ENCODE measurements around the gene CCDC169.
"Not testable (repeated sequence)": the region's sequence is repeated elsewhere in the genome, so short reads cannot be mapped to it uniquely, and the experiment has no call there.

Gene CCDC169

DNA sequence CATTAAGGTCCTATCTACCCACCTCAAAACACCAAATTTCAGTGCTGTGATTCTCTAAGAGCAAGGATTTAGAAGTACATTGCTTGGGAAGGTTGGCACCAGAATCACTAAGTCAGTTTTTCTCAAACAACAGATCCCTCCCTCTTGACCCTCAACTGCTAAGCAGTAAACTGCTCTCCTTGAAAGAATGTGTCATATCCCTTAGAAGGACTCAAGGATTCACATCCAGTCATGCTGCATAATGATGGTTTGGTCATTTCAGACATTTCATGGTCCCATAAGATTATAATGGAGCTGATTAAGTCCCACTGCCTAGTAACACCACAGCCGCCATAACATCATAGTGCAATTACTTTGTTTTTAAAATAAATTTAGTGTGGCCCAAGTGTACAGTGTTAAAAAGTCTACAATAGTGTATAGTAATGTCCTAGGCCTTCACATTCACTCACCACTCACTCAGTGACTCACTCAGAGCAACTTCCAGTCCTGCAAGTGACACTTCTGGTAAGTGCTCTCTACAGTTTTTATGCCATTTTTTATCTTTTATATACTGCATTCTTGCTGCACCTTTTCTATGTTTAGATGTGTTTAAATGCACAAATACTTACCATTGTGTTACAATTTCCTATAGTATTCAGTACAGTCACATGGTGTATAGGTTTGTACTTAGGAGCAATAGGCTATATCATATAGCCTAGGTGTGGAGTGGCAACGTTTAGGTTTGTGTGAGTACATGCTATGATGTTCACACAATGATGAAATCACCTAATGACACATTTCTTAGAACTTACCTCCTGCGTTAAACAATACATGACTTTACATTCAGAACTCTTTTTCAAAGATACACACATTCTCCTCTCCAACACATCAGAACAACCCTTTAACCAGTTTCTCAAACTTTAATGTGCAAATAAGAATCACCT lies 15.7 kb upstream of the CCDC169 start:
- DNase-seq (ENCODE audit: low spot score), result no peak

DNA sequence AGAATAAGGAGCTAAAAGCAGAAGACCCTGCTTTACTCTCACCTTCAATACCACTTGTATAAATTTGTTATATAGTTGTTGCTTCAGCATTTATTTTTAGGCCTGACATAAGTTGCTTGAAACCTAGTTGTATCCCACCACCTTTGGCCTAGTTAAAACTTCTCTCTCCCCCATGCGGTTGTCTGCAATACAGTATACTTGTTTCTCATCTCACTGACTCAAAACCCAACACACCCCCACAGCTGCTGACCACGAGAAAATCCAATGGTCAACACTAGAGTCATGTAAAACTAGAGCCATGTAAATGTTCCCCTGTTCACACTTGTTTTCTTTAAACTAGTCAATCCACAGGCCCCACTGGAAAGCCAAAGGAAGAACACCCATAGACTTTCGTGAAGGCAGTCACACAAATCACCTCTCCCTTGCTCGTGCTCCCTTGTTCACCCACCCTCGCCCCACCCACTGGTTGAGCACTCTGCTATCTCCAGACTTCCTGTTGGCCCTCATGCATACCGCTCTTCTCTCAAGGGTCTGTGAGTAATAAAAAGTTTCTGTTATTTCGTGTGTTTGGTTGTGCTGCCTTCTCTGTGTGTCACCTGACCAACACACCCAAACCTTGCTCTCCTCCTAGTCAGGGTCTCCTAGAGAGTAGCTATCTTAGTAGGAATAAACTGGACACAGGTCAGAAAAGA lies 12.9 kb upstream of the CCDC169 start:
- no peak for DNase-seq (ENCODE audit: low spot score)

DNA sequence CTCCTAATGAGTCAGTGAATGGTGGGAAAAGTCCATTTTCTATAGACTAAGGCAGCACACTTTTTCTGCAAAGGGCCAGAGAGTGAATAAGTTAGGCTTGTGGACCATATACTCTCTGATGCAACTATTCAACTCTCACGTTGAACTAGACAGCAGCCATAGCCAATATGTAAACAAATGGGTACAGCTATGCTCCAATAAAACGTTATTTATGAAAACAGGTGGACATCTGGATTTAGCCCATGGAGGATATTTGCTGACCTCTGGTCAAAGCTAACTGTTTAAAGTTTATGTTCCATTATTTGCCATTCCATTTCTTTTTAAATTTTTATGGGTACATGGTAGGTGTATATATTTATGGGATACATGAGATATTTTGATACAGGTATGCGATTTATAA lies 4.7 kb upstream of the CCDC169 start:
- no peak for DNase-seq (ENCODE audit: low spot score)

DNA sequence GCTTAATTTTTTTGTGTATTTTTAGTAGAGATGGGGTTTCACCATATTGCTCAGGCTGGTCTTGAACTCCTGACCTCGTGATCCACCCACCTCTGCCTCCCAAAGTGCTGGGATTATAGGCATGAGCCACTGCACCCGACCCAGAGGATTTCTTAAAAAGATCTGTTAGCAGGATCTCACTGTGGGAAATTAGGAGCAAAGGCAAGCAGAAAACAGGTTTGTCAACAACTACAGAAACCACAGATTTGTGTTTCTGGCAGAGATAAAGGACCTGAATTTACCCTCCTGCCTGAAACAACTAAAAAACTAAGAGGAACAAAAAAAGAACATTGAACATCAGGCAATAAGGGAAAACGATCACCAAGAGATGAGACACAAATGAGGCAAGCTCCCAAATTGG lies 1.9 kb upstream of the CCDC169 start:
- not testable (repeated sequence) for DNase-seq (ENCODE audit: low spot score)

DNA sequence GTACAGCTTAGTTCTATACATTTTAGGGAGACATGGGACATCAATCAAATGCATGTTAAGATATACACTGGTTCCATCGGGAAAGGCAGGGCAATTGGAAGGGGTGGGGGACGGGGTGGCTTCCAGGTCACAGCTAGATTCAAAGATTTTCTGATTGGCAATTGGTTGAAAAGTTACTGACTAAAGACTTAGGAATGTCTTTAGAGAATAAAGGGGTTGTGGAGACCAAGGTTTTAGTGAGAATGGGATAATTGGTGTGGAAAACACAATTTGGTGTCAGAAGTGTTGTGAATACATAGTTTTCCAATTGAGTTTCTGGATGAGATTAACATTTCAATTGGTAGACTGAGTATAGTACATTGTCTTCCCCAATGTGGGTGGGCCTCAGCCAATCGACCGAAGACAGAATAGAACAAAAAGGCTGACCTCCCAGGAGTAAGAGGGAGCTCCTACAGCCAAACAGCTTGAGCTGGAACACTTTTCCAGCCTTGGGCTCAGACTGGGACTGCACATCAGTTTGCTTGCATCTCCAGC lies 988 bp upstream of the CCDC169 start:
- DNase-seq (ENCODE audit: low spot score), result peak; percentile 59

DNA sequence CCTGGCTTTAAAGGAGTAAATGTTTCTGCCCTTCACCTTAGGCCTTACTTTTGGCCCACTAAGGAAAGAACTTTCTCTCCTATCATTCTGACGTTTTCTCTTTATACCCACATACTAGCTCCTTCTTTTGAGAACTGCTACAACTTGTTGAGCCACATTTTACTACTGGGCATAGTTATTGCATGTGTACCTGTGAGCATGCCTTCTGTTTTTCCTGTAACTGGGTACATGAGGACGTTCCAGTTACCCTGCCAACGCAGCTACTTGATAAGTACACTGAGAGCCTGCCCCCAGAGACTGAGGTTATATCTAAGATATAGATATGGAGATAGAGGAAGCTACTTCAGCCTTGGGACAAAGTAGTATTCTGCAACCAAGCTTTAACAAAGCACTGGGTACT lies 3.5 kb downstream of the CCDC169 start:
- DNase-seq (ENCODE audit: low spot score), result no peak

DNA sequence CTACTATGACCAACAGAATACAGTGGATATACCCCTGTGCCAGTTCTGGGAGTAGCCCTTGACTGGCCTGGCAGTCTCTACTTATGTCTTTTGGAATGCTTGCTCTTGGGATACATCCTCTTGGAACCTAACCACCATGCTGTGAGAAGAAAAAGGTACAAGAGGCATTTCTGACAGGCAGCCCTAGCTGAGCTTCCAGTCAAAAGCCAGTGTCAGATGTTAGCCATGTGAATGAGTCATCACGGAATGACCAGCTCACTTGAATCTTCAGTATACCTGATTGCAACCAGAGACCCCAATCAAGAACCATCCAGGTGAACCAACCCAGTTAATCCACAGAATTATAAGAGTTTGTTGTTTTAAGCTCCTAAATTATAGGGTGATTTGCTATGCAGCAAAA lies 4.1 kb downstream of the CCDC169 start:
- no peak for DNase-seq (ENCODE audit: low spot score)

DNA sequence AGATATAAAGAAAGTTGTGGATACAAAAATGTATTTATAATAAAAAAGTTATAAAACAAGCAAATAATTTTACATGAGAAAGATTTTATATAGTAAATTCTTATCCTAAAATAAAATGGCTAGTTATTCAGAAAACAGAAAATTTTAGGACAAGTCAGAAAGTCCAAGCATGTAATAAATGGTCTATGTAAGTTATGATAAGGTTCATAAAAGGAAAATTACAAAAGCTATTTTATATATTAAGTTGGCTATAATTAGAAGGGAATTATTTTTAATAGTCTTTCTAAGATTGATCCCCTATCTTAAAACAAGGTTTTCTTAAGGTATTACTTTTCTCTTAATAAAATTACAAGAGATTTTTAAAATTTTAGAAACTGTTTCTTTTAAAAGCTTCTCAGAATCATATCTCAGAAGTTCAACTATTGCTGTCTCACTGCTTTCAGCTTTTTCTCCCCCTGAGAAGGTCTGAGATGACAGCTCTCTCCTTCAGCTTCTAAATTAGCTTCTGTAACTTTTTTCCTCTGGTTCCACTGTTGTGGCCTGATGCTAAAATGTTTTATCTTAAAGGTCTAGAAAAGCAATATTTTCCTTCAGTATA lies 8.7 kb downstream of the CCDC169 start:
- DNase-seq (ENCODE audit: low spot score), result no peak

DNA sequence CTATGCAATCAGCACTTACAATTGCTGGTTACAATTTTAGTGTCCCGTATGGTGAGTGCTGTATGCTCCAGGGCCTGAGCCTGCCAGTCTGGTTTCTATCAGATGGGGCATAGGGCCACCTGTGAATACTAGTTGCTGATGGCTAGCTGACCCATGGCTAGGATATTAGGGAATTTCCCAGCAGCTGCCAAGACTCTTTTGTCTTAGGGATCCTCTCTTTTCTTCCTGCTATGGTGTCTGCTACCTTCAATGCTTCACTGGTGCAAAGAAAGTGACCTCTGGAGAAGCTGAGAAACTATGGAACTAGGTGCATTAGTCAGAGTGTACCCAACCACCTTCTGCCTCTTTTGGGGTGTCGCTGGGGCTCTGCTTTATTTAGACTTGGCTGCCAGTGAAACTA lies 11.6 kb downstream of the CCDC169 start:
- no peak for DNase-seq (ENCODE audit: low spot score)

DNA sequence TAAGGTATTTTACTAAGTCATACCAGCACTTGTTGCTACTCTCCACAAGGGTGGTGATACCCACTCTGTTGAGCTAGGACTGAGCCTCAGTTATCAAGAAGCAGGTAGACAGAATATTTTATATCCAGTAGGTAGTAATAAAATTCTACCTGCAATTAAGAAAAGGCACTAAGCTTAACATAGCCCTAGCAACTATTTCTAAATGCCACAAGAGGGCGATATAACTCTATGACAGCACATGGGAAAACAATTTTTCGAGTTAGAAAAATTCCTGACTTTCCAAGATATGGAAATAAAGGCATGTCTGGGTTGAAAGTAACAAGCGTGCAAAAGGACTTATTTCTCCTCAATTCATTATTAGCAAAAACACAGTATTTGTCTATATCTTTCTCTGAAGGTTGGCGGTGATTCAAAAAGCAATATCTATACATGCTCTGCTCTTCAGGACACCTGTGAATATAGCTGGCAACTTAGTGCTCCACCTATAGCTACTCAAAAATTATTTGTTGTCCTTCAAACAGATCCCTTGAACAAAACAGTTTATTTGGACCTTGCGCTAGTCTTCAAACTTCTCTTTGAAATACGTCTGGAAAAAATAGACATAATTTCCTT lies 14.7 kb downstream of the CCDC169 start:
- peak; percentile 47 for DNase-seq (ENCODE audit: low spot score)

DNA sequence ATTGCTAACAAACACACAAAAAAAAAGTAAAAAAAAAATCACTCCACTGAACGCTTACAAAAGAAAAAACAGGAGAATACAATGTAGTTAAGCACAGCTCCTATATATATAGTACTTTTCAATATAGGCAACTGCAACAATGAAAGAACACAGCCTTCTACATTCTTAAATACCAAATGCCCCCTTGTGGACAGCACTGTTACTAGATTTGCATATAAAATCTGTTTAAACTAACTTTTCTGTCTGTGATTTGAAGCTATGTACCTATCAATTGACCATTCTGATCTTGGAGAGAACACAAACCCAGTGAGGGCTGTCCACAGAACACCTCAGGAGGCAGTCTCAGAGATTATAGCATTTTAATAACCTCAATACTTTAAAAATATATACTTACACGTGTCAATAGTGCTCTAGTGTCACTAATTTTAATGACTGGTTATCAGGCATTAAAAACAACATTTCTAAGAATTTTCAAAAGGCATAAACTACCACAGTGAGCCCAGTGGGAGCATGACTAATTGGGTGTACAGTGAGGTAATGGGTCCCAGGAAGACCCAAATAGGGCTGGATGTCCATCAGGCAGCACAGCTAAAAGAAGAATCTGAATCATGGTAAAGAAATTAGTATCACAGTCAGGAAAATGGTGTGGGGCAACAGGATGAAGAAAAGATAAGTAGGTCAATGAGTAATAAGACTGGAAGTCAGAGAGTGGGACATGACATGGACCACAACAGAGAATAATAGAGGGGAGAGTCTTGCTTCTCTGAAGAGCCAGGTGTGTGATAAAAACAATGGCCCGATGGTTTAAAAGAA lies 22.2 kb downstream of the CCDC169 start:
- DNase-seq (ENCODE audit: low spot score), result peak; percentile 33

DNA sequence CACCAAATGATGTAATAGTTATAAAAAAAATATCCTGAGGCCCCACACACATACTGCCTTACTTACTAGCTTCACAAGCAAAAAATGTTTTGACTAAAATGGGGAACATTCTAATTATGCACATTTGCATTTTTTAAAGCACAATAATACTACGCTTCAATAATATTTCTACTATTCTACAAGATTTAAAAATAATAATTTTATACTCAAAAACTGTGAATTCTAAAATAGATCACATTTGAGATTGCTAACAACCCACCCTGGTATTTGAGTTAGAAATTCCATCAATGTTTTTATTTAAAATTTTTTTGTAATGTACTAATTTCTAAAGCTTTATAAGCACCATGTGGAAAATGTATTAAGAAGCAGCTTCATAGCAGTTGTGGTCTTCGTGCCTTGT lies 24.2 kb downstream of the CCDC169 start:
- no peak for DNase-seq (ENCODE audit: low spot score)

DNA sequence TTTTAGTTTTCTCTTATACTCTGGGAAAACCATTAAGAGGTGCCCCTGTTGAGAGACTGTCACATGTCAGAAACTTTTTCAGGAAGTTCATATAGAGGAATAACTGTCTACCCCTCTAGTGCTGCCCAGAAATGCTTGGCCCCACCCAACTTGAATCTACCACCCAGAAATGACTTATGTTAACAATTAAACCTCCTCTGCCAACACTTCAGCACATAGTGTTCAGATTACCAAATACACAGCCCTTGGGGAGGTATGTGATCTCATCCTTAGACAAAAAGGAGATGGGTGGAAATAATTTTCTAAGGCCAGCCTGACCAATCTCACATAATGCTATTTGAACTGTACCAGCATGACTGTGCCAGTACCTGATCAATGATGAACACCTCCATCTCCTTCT lies 35.6 kb downstream of the CCDC169 start:
- no peak for DNase-seq (ENCODE audit: low spot score)

DNA sequence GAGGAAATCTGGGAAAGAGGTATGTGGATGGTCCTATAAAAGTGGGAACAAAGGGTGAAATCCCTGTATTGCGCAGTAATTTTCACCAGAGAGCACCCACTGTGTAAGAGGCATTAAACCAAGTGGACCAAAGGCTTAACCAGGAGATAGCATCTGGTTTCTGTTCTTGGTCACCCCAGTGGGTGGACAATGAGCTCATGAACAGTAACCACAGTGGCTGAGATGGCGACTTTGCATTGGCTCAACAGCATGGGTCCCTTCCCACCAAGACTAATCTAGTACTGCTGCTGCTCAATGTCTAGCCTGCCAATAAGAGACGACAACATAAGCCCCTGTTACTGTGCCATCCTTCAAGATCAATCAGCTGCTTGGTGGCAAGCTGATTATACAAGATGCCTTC lies 36.6 kb downstream of the CCDC169 start:
- no peak for DNase-seq (ENCODE audit: low spot score)

DNA sequence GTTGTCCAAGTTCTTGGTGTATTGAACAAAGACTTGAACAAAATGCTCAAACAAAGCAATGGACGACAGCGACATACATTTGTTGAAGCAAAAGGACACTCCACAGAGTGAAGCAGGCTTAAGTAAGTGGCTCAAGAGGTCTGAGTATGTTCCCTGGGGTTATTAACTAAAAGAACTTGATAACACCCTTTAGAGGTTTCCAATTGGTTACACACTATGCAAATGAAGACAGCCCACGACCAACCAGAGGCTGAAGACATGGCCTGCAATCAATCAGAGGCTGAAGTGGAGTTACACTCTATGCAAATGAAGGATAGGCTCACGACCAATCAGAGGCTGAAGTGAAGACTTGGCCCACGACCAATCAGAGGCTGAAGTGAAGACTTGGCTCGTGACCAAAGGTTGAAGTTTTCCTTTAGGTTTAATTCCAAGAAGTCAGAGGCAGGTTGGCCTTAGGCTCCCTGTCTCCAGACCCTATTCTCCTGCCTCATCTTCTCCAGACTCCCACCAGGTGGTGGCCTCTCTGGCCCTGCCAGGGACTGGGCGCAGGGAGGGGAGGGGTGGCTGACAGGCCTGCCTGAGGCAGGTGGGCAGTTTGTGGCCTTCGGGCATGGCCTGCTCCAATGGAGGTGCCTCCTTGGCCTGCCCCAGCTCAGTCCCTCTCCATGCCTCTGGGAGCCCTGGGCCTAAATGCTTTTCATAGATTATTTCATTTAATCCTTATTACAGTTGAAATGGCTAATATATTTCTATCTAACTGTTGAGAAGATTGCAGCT lies 38.1 kb downstream of the CCDC169 start:
- DNase-seq (ENCODE audit: low spot score), result no peak

DNA sequence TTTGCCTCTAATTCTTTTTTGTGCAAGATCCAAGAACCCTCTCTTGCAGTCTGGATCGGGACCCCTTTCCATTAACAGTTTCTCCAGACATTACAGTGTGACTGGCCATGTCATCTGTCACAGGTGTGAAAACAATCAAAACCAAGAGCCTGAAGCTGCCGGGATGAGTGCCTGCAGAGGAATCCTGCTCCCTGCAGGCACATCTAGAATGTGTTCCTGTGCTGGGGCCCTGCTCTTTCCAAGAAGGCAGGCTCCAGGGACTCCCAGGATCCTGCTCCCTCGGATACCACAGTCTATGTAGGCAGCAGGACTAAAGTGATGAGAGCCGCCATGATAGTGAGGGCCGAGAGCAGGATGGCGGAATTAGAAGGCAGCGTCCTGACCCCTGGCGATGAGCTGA lies 38.8 kb downstream of the CCDC169 start:
- no peak for DNase-seq (ENCODE audit: low spot score)

DNA sequence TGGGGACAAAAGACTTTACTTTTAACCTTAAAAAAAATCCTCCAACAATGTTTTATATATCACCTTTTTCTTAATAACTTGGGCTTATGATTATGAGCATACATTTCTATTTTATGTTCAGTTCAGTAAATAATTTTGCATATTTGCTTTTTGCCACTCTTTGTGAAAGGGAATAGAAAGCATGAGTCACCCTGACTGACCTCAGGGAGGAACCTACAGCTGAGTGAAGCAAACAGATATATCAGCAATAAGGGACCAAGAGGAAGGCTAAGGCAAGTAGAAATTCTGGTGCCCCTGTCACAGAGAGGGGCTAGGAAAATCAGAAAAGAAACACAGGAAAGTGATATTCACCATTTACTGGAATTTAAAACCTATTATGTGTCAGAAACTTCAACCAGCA lies 46.1 kb downstream of the CCDC169 start:
- no peak for DNase-seq (ENCODE audit: low spot score)

DNA sequence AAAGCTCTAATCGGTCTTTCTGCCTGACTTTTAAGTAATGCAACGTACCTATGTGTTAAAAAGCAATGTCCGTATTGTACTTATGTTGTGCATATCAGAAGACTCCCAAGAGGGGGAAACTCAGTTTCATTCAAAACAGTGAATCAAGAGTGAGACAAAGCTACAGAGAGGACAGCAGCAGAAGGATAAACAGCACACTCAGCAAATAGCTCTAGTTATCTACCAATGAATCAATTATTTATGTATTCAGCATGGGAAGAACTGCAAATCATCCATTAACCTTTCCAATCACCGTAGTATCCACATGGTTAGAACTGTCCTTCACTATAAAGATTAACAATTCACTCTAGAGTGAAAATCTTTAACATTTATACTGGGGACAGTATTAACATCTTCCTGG lies 46.6 kb downstream of the CCDC169 start:
- DNase-seq (ENCODE audit: low spot score), result no peak

DNA sequence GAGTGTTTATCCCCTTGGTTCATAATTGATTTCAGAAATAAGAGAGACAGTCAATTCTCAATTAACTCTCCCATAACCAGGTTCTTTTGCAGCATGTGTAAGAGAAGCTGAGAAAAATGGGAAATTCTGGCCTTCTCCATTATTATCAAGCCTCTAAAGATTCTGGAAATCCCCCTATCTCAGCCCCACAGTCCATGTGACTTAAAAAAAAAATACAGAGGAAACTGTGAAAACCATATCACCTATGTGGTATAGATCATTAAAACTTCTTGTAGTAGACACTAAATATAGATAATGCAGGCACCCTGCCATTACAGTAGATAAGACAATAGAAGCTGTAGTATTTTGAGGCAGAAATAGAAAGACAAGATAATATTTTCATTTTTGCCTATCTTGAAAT lies 48.9 kb downstream of the CCDC169 start:
- DNase-seq (ENCODE audit: low spot score), result no peak

DNA sequence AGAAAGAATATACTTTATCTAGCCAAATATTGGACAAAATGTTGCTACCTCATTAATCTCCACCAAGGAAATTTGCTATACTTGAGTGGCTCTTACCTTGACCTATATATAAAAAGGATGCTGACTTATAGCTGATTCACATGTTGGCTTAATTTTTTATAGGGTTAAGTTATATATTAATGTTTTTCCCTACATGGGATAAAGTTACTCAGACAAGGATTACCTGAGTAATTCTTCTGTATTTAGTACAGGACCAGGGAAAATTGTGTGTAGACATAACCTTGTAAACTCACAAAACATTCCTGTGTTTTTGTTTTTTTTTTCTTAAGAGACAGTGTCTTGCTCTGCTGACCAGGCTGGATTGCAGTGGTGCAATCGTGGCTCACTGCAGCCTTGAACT lies 52.6 kb downstream of the CCDC169 start:
- no peak for DNase-seq (ENCODE audit: low spot score)

DNA sequence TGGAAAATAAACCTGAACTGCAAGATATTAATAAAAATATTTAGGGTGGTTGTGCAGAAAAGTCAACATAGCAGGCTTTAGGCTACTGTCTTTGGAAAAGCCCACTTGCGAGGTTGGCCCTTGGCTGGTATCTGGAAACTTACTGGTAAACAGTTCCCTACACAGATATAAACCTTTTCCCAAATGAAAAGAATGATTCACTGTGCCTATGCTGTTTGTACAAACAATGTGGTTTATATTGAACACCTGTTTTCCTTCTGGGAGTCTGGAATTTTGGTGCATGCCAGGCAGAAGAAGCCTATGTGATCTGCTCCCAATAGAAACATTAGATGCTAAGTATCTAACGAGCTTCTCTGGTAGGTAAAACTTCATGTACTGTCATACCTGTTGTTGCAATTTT lies 53.5 kb downstream of the CCDC169 start:
- DNase-seq (ENCODE audit: low spot score), result no peak

Measured in iPS-NIHi11 (cell line).